GM23338 (cell line): ENCODE results near the gene CPNE6. TPM values are rescaled to one million over a fixed set of nuclear protein-coding genes. Genes with fewer than 3 reads are reported as not detected.

Experiments
- ATAC-seq: fragments of 200-7000 bp; cut with Tn5 transposase; 3 replicates; pipeline ENCODE4 v1.9.1; 2020
- DNase-seq: peaks from one replicate; pipeline ENCODE4 v3.0.0-alpha.2; 2015; ENCODE audit warnings: low spot score
- H2AFZ ChIP-seq: fragments of 200-600 bp; sonication (generic); 2 replicates; pipeline ENCODE4 v1.8.0; 2016; ENCODE audit warnings: antibody characterized with exemption, mild to moderate bottlenecking, moderate library complexity
- H3F3A ChIP-seq: fragments of 200-600 bp; sonication (generic); replicated peaks from 2 replicates; pipeline ENCODE4 v1.8.0; 2017; ENCODE audit warnings: antibody characterized with exemption, mixed run types, low read depth
- H3K27ac ChIP-seq: fragments of 200-600 bp; sonication (generic); 2 replicates; pipeline ENCODE4 v1.6.1; 2016; ENCODE audit warnings: low read depth
- H3K27me3 ChIP-seq: fragments of 200-600 bp; sonication (generic); 2 replicates; pipeline ENCODE4 v1.8.0; 2016; ENCODE audit warnings: mild to moderate bottlenecking, mixed run types, moderate library complexity; ENCODE audit not compliant: insufficient read depth
- H3K36me3 ChIP-seq: fragments of 200-600 bp; sonication (generic); 2 replicates; pipeline ENCODE4 v1.8.0; 2016; ENCODE audit warnings: mild to moderate bottlenecking; ENCODE audit not compliant: insufficient read depth
- H3K4me1 ChIP-seq: fragments of 200-600 bp; sonication (generic); 2 replicates; pipeline ENCODE4 v1.8.0; 2016; ENCODE audit warnings: mild to moderate bottlenecking, moderate library complexity; ENCODE audit not compliant: insufficient read depth
- H3K4me2 ChIP-seq: fragments of 200-600 bp; sonication (generic); 2 replicates; pipeline ENCODE4 v1.7.1; 2017; ENCODE audit warnings: mixed run types
- H3K4me3 ChIP-seq: fragments of 200-600 bp; sonication (generic); 2 replicates; pipeline ENCODE4 v1.6.1; 2016; ENCODE audit warnings: mixed run types
- H3K79me2 ChIP-seq: fragments of 200-600 bp; sonication (generic); replicated peaks from 2 replicates; pipeline ENCODE4 v1.8.0; 2017; ENCODE audit warnings: mild to moderate bottlenecking; ENCODE audit not compliant: insufficient read depth
- H3K9me2 ChIP-seq: fragments of 200-600 bp; sonication (generic); 2 replicates; pipeline ENCODE4 v1.8.0; 2017; ENCODE audit not compliant: insufficient read depth
- H4K20me1 ChIP-seq: fragments of 200-600 bp; sonication (generic); replicated peaks from 2 replicates; pipeline ENCODE4 v1.8.0; 2017; ENCODE audit warnings: mild to moderate bottlenecking; ENCODE audit not compliant: insufficient read depth
- H3K27ac Mint-ChIP-seq: 2 replicates; pipeline ENCODE4 v1.8.0; 2020; ENCODE audit warnings: inconsistent platforms, mild to moderate bottlenecking, moderate library complexity, mixed read lengths
- H3K27me3 Mint-ChIP-seq: 3 replicates; pipeline ENCODE4 v1.8.0; 2022; ENCODE audit warnings: low read depth, mild to moderate bottlenecking, moderate library complexity, mixed read lengths, inconsistent platforms; ENCODE audit not compliant: insufficient read depth, poor library complexity
- H3K36me3 Mint-ChIP-seq: 3 replicates; pipeline ENCODE4 v1.8.0; 2021; ENCODE audit warnings: low read depth, mild to moderate bottlenecking, inconsistent platforms, moderate library complexity, mixed read lengths
- H3K4me1 Mint-ChIP-seq: 3 replicates; pipeline ENCODE4 v1.8.0; 2020; ENCODE audit warnings: mild to moderate bottlenecking, inconsistent platforms, mixed read lengths
- H3K4me3 Mint-ChIP-seq: 3 replicates; pipeline ENCODE4 v1.8.0; 2021; ENCODE audit warnings: moderate library complexity, mild to moderate bottlenecking, inconsistent platforms, mixed read lengths
- H3K9me3 Mint-ChIP-seq: 3 replicates; pipeline ENCODE4 v1.8.0; 2020; ENCODE audit warnings: moderate library complexity, mild to moderate bottlenecking, inconsistent platforms, mixed read lengths
- CREB1 ChIP-seq: fragments of 250-450 bp; sonication (Bioruptor Pico); IDR thresholded peaks from 2 replicates; pipeline ENCODE4 v1.5.0; 2020; ENCODE audit warnings: low read depth, mild to moderate bottlenecking, moderate library complexity
- CTCF ChIP-seq, 2 experiments: fragments of 200-600 bp in 1 of 2; sonication (generic) in 1 of 2; conservative IDR thresholded peaks; 2 replicates each; pipeline versions ENCODE4 v1.5.1 to v1.6.1; 2016 to 2017; ENCODE audit warnings: antibody characterized with exemption in 2 of 2, low read depth in 2 of 2, mild to moderate bottlenecking in 2 of 2, moderate library complexity in 1 of 2
- ETS1 ChIP-seq: IDR thresholded peaks from 2 replicates; pipeline ENCODE4 v1.6.1; 2016; ENCODE audit warnings: antibody characterized with exemption
- EZH2 ChIP-seq: fragments of 200-600 bp; sonication (generic); IDR thresholded peaks from one replicate; pipeline ENCODE4 v1.8.0; 2017; ENCODE audit warnings: antibody characterized with exemption, mild to moderate bottlenecking, low read depth; ENCODE audit not compliant: unreplicated experiment
- EZH2phosphoT487 ChIP-seq: fragments of 200-600 bp; sonication (generic); IDR thresholded peaks from one replicate; pipeline ENCODE4 v1.8.1; 2018; ENCODE audit warnings: antibody characterized with exemption; ENCODE audit not compliant: unreplicated experiment
- JUNB ChIP-seq: IDR thresholded peaks from one replicate; pipeline ENCODE4 v1.6.1; 2016; ENCODE audit warnings: antibody characterized with exemption; ENCODE audit not compliant: unreplicated experiment
- NANOG ChIP-seq: IDR thresholded peaks from 2 replicates; pipeline ENCODE4 v1.6.1; 2016; ENCODE audit warnings: antibody characterized with exemption, borderline replicate concordance
- POLR2AphosphoS5 ChIP-seq: IDR thresholded peaks from 2 replicates; pipeline ENCODE4 v1.6.1; 2016; ENCODE audit warnings: antibody characterized with exemption, low read depth
- REST ChIP-seq: IDR thresholded peaks from one replicate; pipeline ENCODE4 v1.6.1; 2018; ENCODE audit warnings: antibody characterized with exemption; ENCODE audit not compliant: unreplicated experiment
- ZNF114 ChIP-seq: fragments of 250-450 bp; sonication (Bioruptor Pico); IDR thresholded peaks from 2 replicates; pipeline ENCODE4 v1.5.0; 2020; ENCODE audit warnings: mild to moderate bottlenecking, moderate library complexity
- ZNF331 ChIP-seq: fragments of 250-450 bp; sonication (Bioruptor Pico); IDR thresholded peaks from 2 replicates; pipeline ENCODE4 v1.5.0; 2020; ENCODE audit warnings: low read depth, mild to moderate bottlenecking, moderate library complexity
- polyA plus RNA-seq: library from polyadenylated mRNA; unstranded; fragments of >200 nt; fragmentation: Nextera tagmentation; extraction: Ambion mirVana; gene quantifications from 2 replicates; pipeline ENCODE4 v1.2.1, GENCODE V29; 2016
- total RNA-seq: library from RNA; depleted of rRNA; stranded (reverse); fragments of >200 nt; shearing (Covaris generic); gene quantifications from 2 replicates; pipeline ENCODE4 v1.2.3, GENCODE V29; 2014

The CPNE6 gene
- total and polyA plus RNA-seq, 2 experiments from 2014 or later = 0.16 TPM; not detected in 1

DNA sequence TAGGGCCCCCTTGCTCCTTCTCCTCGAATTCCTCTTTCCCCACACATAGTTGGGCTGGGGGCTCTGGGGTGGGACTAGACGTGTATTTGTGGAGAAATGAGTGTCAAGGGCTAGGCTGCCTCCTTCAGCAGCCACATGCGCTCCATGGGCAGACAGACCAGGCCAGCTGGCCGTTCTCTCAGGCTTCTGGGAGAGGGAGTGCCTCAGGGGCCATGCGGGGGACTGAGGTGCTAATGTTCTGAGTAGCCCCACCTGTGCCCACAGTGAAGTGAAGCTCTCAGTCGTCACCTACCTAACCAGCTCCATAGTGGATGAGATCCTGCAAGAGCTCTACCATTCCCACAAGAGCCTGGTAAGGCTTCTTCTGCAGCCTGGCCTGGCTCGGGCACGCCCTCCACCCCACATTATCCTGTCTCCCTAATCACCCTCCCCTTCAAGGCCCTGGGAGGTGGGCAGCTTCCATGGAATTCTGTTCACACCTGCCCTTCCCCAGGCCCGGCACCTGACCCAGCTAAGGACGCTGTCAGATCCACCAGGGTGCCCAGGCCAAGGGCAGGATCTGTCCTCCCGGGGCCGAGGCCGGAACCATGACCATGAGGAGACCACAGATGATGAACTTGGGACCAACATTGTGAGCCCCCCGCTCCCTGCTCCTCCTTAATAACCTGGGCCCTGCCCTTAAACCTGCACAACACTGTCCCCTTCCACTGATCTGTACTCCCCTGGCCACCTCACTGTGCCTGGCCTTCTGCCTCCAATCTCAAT, 9.0 kb upstream of the CPNE6 start:
- Mint-ChIP-seq H3K9me3 (no peaks in the 10 kb centered on the region; the same call in 2 of the 3 replicates), H3K4me3 (no peak overlapping the region), H3K4me1 (peaks cover 13% of the 10 kb centered on the region), H3K27me3 (peaks cover 5% of the 10 kb centered on the region), H3K27ac (peak overlapping the region; percentile 57; the same call in 1 of the 2 replicates), H3K36me3 (peaks cover 15% of the 10 kb centered on the region; the same call in 2 of the 3 replicates)
- Histone ChIP-seq H4K20me1 (no peaks in the 10 kb centered on the region), H3K4me3 (no peak overlapping the region), H3K4me1 (no peaks in the 10 kb centered on the region), H3K79me2 (no peaks in the 10 kb centered on the region), H3F3A (no peaks in the 10 kb centered on the region), H3K27me3 (no peaks in the 10 kb centered on the region), H3K4me2 (no peak overlapping the region), H3K27ac (no peak overlapping the region), H2AFZ (no peak overlapping the region), H3K36me3 (no peaks in the 10 kb centered on the region), H3K9me2 (no peaks in the 10 kb centered on the region)
- ATAC-seq (no peak), DNase-seq (no peak)
- no peak for TF ChIP-seq NANOG
- TF ChIP-seq REST = no peak
- no peak for TF ChIP-seq CTCF (conservative IDR thresholded peaks at IDR 0.05; ENCODE audit: low read depth in 2 of 2)
- TF ChIP-seq EZH2 = no peak
- no peak for TF ChIP-seq POLR2AphosphoS5
- TF ChIP-seq CREB1 (CRISPR knock-in tag) = no peak

DNA sequence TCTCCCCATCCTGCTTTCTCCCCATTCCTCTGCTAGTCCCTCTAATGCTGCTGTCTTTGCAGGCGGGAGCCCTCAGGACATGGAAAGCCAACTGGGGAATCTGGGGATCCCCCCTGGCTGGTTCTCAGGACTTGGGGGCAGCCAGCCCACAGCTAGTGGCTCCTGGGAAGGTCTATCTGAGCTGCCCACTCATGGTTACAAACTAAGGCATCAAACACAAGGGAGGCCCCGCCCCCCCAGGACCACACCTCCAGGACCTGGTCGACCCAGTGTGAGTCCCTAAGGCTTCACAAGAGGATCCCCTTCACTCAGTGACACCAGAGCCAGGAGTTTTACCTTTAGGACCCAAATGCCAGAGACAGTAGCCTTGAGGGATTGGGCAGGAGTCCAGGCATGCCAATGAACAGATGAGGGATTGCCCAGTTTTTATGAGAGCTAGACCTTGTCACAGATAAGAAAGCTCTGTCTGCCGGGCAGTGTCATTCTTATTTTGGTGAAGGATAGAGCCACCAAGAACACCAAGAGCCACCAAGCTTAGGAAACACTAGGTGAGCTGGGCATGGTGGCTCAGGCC, 8.0 kb upstream of the CPNE6 start:
- H3K4me2 ChIP-seq = no peak overlapping the region
- H3K4me3 Mint-ChIP-seq = no peak overlapping the region
- no peak for TF ChIP-seq ZNF331 (CRISPR knock-in tag)
- no peak for TF ChIP-seq CREB1 (CRISPR knock-in tag)
- TF ChIP-seq CTCF (conservative IDR thresholded peaks at IDR 0.05; ENCODE audit: low read depth in 2 of 2) = no peak
- TF ChIP-seq JUNB = no peak
- no peak for TF ChIP-seq EZH2phosphoT487
- TF ChIP-seq ZNF114 (CRISPR knock-in tag) = no peak
- no peak for TF ChIP-seq ETS1

More for the DNA sequence above, 8.0 kb upstream of the CPNE6 start:
- DNase-seq = no peak
- no peak for ATAC-seq
- no peaks in the 10 kb centered on the region for H3K79me2 ChIP-seq
- H3K9me2 ChIP-seq = no peaks in the 10 kb centered on the region
- no peak overlapping the region for H2AFZ ChIP-seq
- peaks cover 2% of the 10 kb centered on the region for H3K27me3 Mint-ChIP-seq
- H3K9me3 Mint-ChIP-seq = no peaks in the 10 kb centered on the region; the same call in 2 of the 3 replicates
- H3K36me3 Mint-ChIP-seq = peaks cover 12% of the 10 kb centered on the region; the same call in 2 of the 3 replicates
- no peak overlapping the region for H3K4me3 ChIP-seq
- H3K27ac Mint-ChIP-seq = no peak overlapping the region
- no peaks in the 10 kb centered on the region for H3K27me3 ChIP-seq
- no peaks in the 10 kb centered on the region for H4K20me1 ChIP-seq
- H3K27ac ChIP-seq = no peak overlapping the region
- H3F3A ChIP-seq = no peaks in the 10 kb centered on the region
- no peaks in the 10 kb centered on the region for H3K36me3 ChIP-seq
- no peaks in the 10 kb centered on the region for H3K4me1 ChIP-seq
- peaks cover 13% of the 10 kb centered on the region for H3K4me1 Mint-ChIP-seq
